ENCODE measurements around the gene LRRC74B. TPM values are rescaled to one million over a fixed set of nuclear protein-coding genes. Genes with fewer than 3 reads are reported as not detected.
"Not testable (repeated sequence)": the region's sequence is repeated elsewhere in the genome, so short reads cannot be mapped to it uniquely, and the experiment has no call there.

LRRC74B gene
- polyA plus RNA-seq, 1 experiment: not detected

GRCh38 chr22:21047730-21048129 is 2.0 kb downstream of the LRRC74B start:
- ChIA-PET POLR2A (no interaction called here), CTCF (interaction anchor here (0.5 kb wide), 1 partner anchor 86 kb away, joined by 8 read pairs; no protein-coding TSS in a partner anchor)
- H3K4me3 ChIP-seq (ENCODE audit: low read depth, low read length): no peak overlapping the region

GRCh38 chr22:21048448-21048847 is 2.7 kb downstream of the LRRC74B start:
- POLR2A ChIA-PET; H3K9me3 ChIP-seq (ENCODE audit: control insufficient read depth, insufficient read depth, low read length); H3K4me3 ChIP-seq (ENCODE audit: low read depth, low read length); H3K27me3 ChIP-seq (ENCODE audit: control insufficient read depth, insufficient read depth, low read length); DNase-seq (ENCODE audit: low read depth, low spot score); H3K27ac ChIP-seq (ENCODE audit: low read depth, low read length): not testable (repeated sequence)
- CTCF ChIA-PET: interaction anchor here (0.5 kb wide), 1 partner anchor 86 kb away, joined by 8 read pairs; no protein-coding TSS in a partner anchor

More at GRCh38 chr22:21047730-21048129, 2.0 kb downstream of the LRRC74B start:
- Histone ChIP-seq H3K9me3 (ENCODE audit: control insufficient read depth, insufficient read depth, low read length) (no peaks in the 10 kb centered on the region), H3K27ac (ENCODE audit: low read depth, low read length) (no peak overlapping the region), H3K27me3 (ENCODE audit: control insufficient read depth, insufficient read depth, low read length) (no peaks in the 10 kb centered on the region)
- no peak for TF ChIP-seq CTCF (IDR thresholded peaks at IDR 0.05; ENCODE audit: low read depth, low read length)
- DNase-seq (ENCODE audit: low read depth, low spot score): no peak

GRCh38 chr22:21048965-21049364 is 3.2 kb downstream of the LRRC74B start:
- POLR2A ChIA-PET; H3K4me3 ChIP-seq (ENCODE audit: low read depth, low read length); CTCF ChIA-PET; H3K9me3 ChIP-seq (ENCODE audit: control insufficient read depth, insufficient read depth, low read length); H3K27ac ChIP-seq (ENCODE audit: low read depth, low read length); DNase-seq (ENCODE audit: low read depth, low spot score); H3K27me3 ChIP-seq (ENCODE audit: control insufficient read depth, insufficient read depth, low read length): not testable (repeated sequence)

GRCh38 chr22:21051145-21051830 is 5.5 kb downstream of the LRRC74B start:
- ChIA-PET CTCF (no interaction called here), POLR2A (no interaction called here)
- H3K9me3 ChIP-seq (ENCODE audit: control insufficient read depth, insufficient read depth, low read length): no peaks in the 10 kb centered on the region
- no peak overlapping the region for H3K27ac ChIP-seq (ENCODE audit: low read depth, low read length)
- no peak overlapping the region for H3K4me3 ChIP-seq (ENCODE audit: low read depth, low read length)
- DNase-seq (ENCODE audit: low read depth, low spot score): no peak
- TF ChIP-seq CTCF (IDR thresholded peaks at IDR 0.05; ENCODE audit: low read depth, low read length): no peak
- H3K27me3 ChIP-seq (ENCODE audit: control insufficient read depth, insufficient read depth, low read length): peaks cover 6% of the 10 kb centered on the region

GRCh38 chr22:21051831-21052400 is 6.2 kb downstream of the LRRC74B start:
- peaks cover 9% of the 10 kb centered on the region for H3K27me3 ChIP-seq (ENCODE audit: control insufficient read depth, insufficient read depth, low read length)
- POLR2A ChIA-PET: no interaction called here

More at GRCh38 chr22:21051831-21052400, 6.2 kb downstream of the LRRC74B start:
- CTCF ChIA-PET: no interaction called here
- no peak overlapping the region for H3K27ac ChIP-seq (ENCODE audit: low read depth, low read length)
- no peaks in the 10 kb centered on the region for H3K9me3 ChIP-seq (ENCODE audit: control insufficient read depth, insufficient read depth, low read length)
- DNase-seq (ENCODE audit: low read depth, low spot score): no peak
- TF ChIP-seq CTCF (IDR thresholded peaks at IDR 0.05; ENCODE audit: low read depth, low read length): no peak
- H3K4me3 ChIP-seq (ENCODE audit: low read depth, low read length): no peak overlapping the region

Measured in AG04450 (cell line).